ENCODE results near the gene APIP. TPM values are rescaled to one million over a fixed set of nuclear protein-coding genes. Genes with fewer than 3 reads are reported as not detected.

APIP gene
- polyA plus RNA-seq, 1 experiment: 10.0 TPM

- TF ChIP-seq CTCF (IDR thresholded peaks at IDR 0.05; ENCODE audit: insufficient read depth, low read depth, low read length): no peak
- no peak for DNase-seq (ENCODE audit: low read depth)
- CTCF ChIA-PET: interaction anchor here (0.6 kb wide), 1 partner anchor 22 kb away, joined by 3 read pairs; no protein-coding TSS in a partner anchor
These were observed 56.7 kb downstream of the APIP start for GRCh38 chr11:34859496-34859895.

GRCh38 chr11:34857463-34857862, 58.7 kb downstream of the APIP start:
- H3K27me3 ChIP-seq (ENCODE audit: control insufficient read depth, insufficient read depth, low read length): 0 out of 2 replicates have a peak, but pooled peaks cover 1% of the 10 kb centered on the region
- CTCF ChIA-PET: no interaction called here

More at GRCh38 chr11:34859496-34859895, 56.7 kb downstream of the APIP start:
- H3K27me3 ChIP-seq (ENCODE audit: control insufficient read depth, insufficient read depth, low read length): 0 out of 2 replicates have a peak, but pooled peaks cover 2% of the 10 kb centered on the region
- POLR2A ChIA-PET: no interaction called here
- H3K36me3 ChIP-seq (ENCODE audit: control insufficient read depth, insufficient read depth, low read length): no peaks in the 10 kb centered on the region
- H3K4me3 ChIP-seq (ENCODE audit: low read depth, low read length): no peak overlapping the region

GRCh38 chr11:34856251-34856650, 59.9 kb downstream of the APIP start:
- Histone ChIP-seq H3K4me3 (ENCODE audit: low read depth, low read length) (no peak overlapping the region), H3K36me3 (ENCODE audit: control insufficient read depth, insufficient read depth, low read length) (no peaks in the 10 kb centered on the region), H3K27me3 (ENCODE audit: control insufficient read depth, insufficient read depth, low read length) (0 out of 2 replicates have a peak, but pooled peaks cover 1% of the 10 kb centered on the region)
- no peak for DNase-seq (ENCODE audit: low read depth)
- ChIA-PET POLR2A (no interaction called here), CTCF (no interaction called here)
- no peak for TF ChIP-seq CTCF (IDR thresholded peaks at IDR 0.05; ENCODE audit: insufficient read depth, low read depth, low read length)

More at GRCh38 chr11:34857463-34857862, 58.7 kb downstream of the APIP start:
- Histone ChIP-seq H3K36me3 (ENCODE audit: control insufficient read depth, insufficient read depth, low read length) (no peaks in the 10 kb centered on the region), H3K4me3 (ENCODE audit: low read depth, low read length) (no peak overlapping the region)
- no peak for TF ChIP-seq CTCF (IDR thresholded peaks at IDR 0.05; ENCODE audit: insufficient read depth, low read depth, low read length)
- no peak for DNase-seq (ENCODE audit: low read depth)
- POLR2A ChIA-PET: no interaction called here

GRCh38 chr11:34855754-34856095, 60.5 kb downstream of the APIP start:
- no peak overlapping the region for H3K4me3 ChIP-seq (ENCODE audit: low read depth, low read length)
- H3K27me3 ChIP-seq (ENCODE audit: control insufficient read depth, insufficient read depth, low read length): 0 out of 2 replicates have a peak, but pooled peaks cover 1% of the 10 kb centered on the region
- ChIA-PET POLR2A (no interaction called here), CTCF (no interaction called here)
- no peaks in the 10 kb centered on the region for H3K36me3 ChIP-seq (ENCODE audit: control insufficient read depth, insufficient read depth, low read length)
- DNase-seq (ENCODE audit: low read depth): no peak
- no peak for TF ChIP-seq CTCF (IDR thresholded peaks at IDR 0.05; ENCODE audit: insufficient read depth, low read depth, low read length)

- CTCF ChIA-PET: interaction anchor here (1.7 kb wide), 1 partner anchor 15 kb away, joined by 5 read pairs; no protein-coding TSS in a partner anchor
These were observed 61.0 kb downstream of the APIP start for GRCh38 chr11:34855021-34855753.

More at GRCh38 chr11:34855021-34855753, 61.0 kb downstream of the APIP start:
- no peak overlapping the region for H3K4me3 ChIP-seq (ENCODE audit: low read depth, low read length)
- POLR2A ChIA-PET: no interaction called here
- H3K36me3 ChIP-seq (ENCODE audit: control insufficient read depth, insufficient read depth, low read length): no peaks in the 10 kb centered on the region
- peaks cover under 1% of the 10 kb centered on the region; the same call in 1 of the 2 replicates for H3K27me3 ChIP-seq (ENCODE audit: control insufficient read depth, insufficient read depth, low read length)
- no peak for DNase-seq (ENCODE audit: low read depth)
- no peak for TF ChIP-seq CTCF (IDR thresholded peaks at IDR 0.05; ENCODE audit: insufficient read depth, low read depth, low read length)
